HG03520 (cell line): Measurements from ENCODE around the gene RIPPLY2.

Experiments used
- ATAC-seq: cut with Tn5 transposase; IDR thresholded peaks from one replicate; pipeline ENCODE4 v1.9.1; 2021; ENCODE audit warnings: mild to moderate bottlenecking, moderate library complexity; ENCODE audit not compliant: unreplicated experiment

Gene RIPPLY2

GRCh38 chr6:83859410-83860358 is 6.5 kb downstream of the RIPPLY2 start, which contains the start of gene CYB5R4:
Gene CYB5R4 (plus strand): TSS chr6:83859689. CDS start chr6:83859783, 94 bp downstream.
- ATAC-seq = peak; percentile 98

- ATAC-seq = no peak
Measured at GRCh38 chr6:83860359-83860755, 7.2 kb downstream of the RIPPLY2 start.

- no peak for ATAC-seq
Measured at GRCh38 chr6:83860782-83861495, 7.8 kb downstream of the RIPPLY2 start.

- no peak for ATAC-seq
Measured at GRCh38 chr6:83862776-83863471, 9.8 kb downstream of the RIPPLY2 start.

DNA sequence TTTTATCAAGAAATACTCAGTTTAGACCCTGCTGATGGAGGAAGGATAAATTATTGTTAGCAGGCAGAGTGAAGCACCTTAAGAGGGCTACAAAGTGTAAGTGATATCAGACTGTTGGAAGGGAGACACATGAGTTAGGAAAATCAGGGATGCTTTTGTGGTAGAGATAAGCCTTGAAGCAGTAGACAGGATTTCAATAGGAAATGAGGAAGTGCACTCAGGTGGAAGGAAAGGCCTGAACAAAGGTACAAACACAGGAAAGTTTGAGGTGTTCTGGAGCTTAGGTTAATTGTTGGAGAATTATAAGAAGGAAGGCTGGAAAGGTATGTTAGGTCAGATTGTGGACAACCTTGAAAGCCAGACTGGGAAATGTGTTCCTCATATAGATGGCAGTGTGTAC is 13.9 kb downstream of the RIPPLY2 start:
- ATAC-seq = no peak

- ATAC-seq = no peak
Measured at GRCh38 chr6:83867527-83868161, 14.5 kb downstream of the RIPPLY2 start.

GRCh38 chr6:83868639-83869038 is 15.5 kb downstream of the RIPPLY2 start:
- ATAC-seq = no peak

- ATAC-seq = no peak
Measured at GRCh38 chr6:83870649-83871048, 17.5 kb downstream of the RIPPLY2 start.

DNA sequence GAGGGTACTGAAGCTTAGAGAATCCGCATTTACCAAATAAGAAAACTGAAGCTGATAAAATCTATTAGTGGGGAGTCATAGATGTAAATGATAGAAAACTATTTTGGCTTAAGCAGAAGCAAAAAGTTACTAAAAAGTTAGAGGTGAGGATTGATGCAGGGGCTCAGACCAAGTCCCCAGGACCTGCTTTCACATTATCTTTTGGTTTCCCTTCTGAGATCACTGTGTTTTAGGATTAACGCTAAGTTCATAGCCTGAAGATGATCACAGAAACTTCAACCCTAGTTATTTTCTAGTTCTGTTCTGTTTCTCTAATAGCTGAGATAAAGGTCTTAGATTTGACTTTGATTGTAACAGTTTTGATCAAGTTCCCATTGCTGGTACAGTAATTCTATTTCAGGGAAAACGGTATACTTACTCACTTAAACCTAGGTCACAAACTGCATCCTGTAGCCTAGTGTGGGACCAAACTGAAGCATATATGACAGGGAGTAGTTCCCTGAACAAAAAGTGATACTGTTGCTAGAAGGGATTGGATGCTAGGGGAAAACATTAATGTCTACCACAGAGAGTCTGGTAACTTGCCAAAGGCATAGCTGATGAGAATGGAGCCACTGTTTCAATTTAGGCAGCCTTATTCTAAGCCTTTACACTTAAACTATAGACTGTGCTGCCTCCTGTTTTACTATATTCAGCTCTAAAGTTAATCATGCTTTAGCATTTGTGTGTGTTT is 19.4 kb downstream of the RIPPLY2 start:
- ATAC-seq = no peak

- no peak for ATAC-seq
Measured at GRCh38 chr6:83873869-83874268, 20.7 kb downstream of the RIPPLY2 start.

GRCh38 chr6:83875843-83876242 is 22.7 kb downstream of the RIPPLY2 start:
- ATAC-seq = no peak

DNA sequence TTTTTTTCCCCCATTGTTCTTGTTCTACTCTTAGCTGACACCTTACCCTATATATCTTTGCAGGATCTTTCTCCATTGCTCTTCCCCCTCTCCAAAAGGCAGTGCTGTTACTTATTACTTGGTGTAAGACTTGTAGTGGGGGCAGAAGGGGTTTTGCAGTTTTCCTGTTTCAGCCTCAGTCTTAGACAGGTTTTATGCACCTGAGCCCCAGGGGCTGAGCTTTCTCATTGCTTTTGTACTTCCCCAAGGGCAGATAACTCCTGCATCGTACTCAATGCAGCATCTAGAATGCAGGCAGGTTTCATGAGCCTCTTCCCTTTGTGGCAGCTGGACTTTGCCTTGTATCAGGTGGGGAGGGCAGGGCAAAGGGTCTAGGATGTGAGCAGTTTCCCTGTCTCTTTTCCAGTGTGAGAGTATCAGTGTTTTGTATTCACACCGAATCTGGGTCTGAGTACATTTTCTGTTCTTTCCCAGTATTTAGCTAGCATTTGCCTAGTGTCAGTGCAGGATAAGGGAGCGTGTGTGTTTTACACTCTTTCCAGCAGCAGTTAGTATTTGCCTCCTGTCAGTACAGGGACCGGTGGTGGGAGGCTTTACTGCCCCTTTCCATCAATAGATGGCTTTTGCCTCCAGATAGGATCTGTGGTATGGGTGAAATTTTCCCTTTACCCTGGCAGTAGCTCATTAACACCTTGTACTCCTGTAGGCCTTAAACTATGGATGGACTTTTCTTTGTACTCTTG is 25.9 kb downstream of the RIPPLY2 start:
- ATAC-seq = no peak

GRCh38 chr6:83879746-83880145 is 26.6 kb downstream of the RIPPLY2 start:
- ATAC-seq = no peak

GRCh38 chr6:83883240-83883639 is 30.1 kb downstream of the RIPPLY2 start:
- no peak for ATAC-seq

GRCh38 chr6:83884523-83884922 is 31.4 kb downstream of the RIPPLY2 start:
- peak; percentile 94 for ATAC-seq

- ATAC-seq = no peak
Measured at GRCh38 chr6:83885984-83886383, 32.8 kb downstream of the RIPPLY2 start.

DNA sequence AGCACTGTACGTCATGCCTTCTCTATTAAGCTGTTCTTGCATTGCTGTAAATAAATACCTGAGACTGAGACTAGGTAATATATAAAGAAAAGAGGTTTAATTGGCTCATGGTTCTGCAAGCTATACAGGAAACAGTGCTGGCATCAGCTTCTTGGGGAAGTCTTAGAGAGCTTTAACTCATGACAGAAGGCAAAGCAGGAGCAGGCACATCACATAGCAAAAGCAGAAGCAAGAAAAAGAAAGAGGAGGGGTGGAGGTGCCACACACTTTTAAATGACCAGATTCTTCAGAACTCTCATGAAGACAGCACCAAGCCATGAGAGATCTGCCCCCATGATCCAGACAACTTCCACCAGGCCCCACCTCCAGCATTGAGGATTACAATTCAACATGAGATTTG is 36.5 kb downstream of the RIPPLY2 start:
- no peak for ATAC-seq

DNA sequence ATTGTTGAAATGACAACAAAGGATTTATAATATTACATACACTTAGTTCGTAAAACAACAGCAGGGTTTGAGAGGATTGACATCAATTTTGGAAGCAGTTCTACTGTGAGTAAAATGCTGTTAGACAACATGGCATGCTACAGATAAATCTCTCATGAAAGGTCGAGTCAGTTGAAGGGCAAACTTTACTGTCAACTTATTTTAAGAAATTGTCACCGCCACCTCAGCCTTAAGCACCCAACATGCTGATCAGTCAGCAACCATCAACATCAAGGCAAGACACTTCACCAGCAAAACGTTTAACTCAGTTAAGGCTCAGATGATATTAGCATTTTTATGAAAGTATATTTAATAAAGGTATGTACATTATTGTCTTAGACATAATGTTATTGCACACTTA is 37.4 kb downstream of the RIPPLY2 start:
- ATAC-seq = no peak

GRCh38 chr6:83891586-83891985 is 38.4 kb downstream of the RIPPLY2 start:
- ATAC-seq = no peak
